HepG2 (cell line): ENCODE data around the gene GLDN. TPM values are rescaled to one million over a fixed set of nuclear protein-coding genes. Genes with fewer than 3 reads are reported as not detected.

ENCODE experiments used
- AHDC1 ChIP-seq: sonication (generic); formaldehyde crosslinking; IDR thresholded peaks from 2 replicates; pipeline ENCODE4 v1.5.1; 2020; ENCODE audit warnings: mild to moderate bottlenecking, missing genetic modification reagents, borderline replicate concordance
- ARID4A ChIP-seq: sonication (generic); formaldehyde crosslinking; IDR thresholded peaks from 2 replicates; pipeline ENCODE4 v1.5.0; 2020; ENCODE audit warnings: mild to moderate bottlenecking, missing genetic modification reagents, borderline replicate concordance
- HOXA5 ChIP-seq: sonication (generic); formaldehyde crosslinking; IDR thresholded peaks from 2 replicates; pipeline ENCODE4 v1.4.0; 2020; ENCODE audit warnings: missing genetic modification reagents
- JUN ChIP-seq: sonication (generic); formaldehyde crosslinking; IDR thresholded peaks from 2 replicates; pipeline ENCODE4 v1.4.0; 2020; ENCODE audit warnings: mild to moderate bottlenecking, missing genetic modification reagents
- KDM2A ChIP-seq: sonication (generic); formaldehyde crosslinking; IDR thresholded peaks from 2 replicates; pipeline ENCODE4 v1.4.0; 2020; ENCODE audit warnings: low read depth, missing genetic modification reagents, borderline replicate concordance
- LCORL ChIP-seq, 2 experiments: fragments of 450-650 bp in 1 of 2; sonication (generic) in 1 of 2; formaldehyde crosslinking in 1 of 2; IDR thresholded peaks; 2 replicates each; pipeline versions ENCODE4 v1.5.0 to v1.6.1; 2017 to 2020; ENCODE audit warnings: antibody characterized with exemption in 1 of 2, missing genetic modification reagents in 1 of 2
- SETDB1 ChIP-seq: sonication (generic); formaldehyde crosslinking; IDR thresholded peaks from 2 replicates; pipeline ENCODE4 v1.5.1; 2020; ENCODE audit warnings: missing genetic modification reagents, mild to moderate bottlenecking, borderline replicate concordance
- SMC3 ChIP-seq: IDR thresholded peaks from 2 replicates; pipeline ENCODE4 v1.6.1; 2011; ENCODE audit warnings: low read length, improper control_type of control experiment
- SNAPC2 ChIP-seq: sonication (generic); formaldehyde crosslinking; IDR thresholded peaks from 2 replicates; pipeline ENCODE4 v1.8.1; 2022; ENCODE audit warnings: mild to moderate bottlenecking, missing genetic modification reagents
- SRSF4 ChIP-seq: fragments of 200-400 bp; formaldehyde crosslinking; IDR thresholded peaks from one replicate; pipeline ENCODE4 v1.6.1; 2018; ENCODE audit warnings: mild to moderate bottlenecking, low read depth, low read length, moderate library complexity; ENCODE audit not compliant: poor library complexity, severe bottlenecking
- YEATS4 ChIP-seq: sonication (generic); formaldehyde crosslinking; IDR thresholded peaks from 2 replicates; pipeline ENCODE4 v1.4.0; 2020; ENCODE audit warnings: missing genetic modification reagents, borderline replicate concordance
- ZBTB3 ChIP-seq: sonication (generic); formaldehyde crosslinking; IDR thresholded peaks from 2 replicates; pipeline ENCODE4 v1.4.0; 2020; ENCODE audit warnings: low read depth, mild to moderate bottlenecking, moderate library complexity, missing genetic modification reagents, borderline replicate concordance
- ZNF567 ChIP-seq: sonication (generic); formaldehyde crosslinking; IDR thresholded peaks from 2 replicates; pipeline ENCODE4 v1.8.1; 2023; ENCODE audit warnings: mild to moderate bottlenecking, missing genetic modification reagents, borderline replicate concordance
- ZNF883 ChIP-seq: sonication (generic); formaldehyde crosslinking; IDR thresholded peaks from 2 replicates; pipeline ENCODE4 v1.5.1; 2020; ENCODE audit warnings: mild to moderate bottlenecking, missing genetic modification reagents; ENCODE audit errors: not compliant biosample characterization
- polyA plus RNA-seq, 8 experiments: library from polyadenylated mRNA; depleted of rRNA in 3 of 8; stranded (reverse) in 7 of 8; unstranded in 1 of 8; fragments of >200 nt; fragmentation: Illumina TruSeq in 4 of 8; extraction: Trizol in 4 of 8; gene quantifications; 2 replicates each; pipeline versions ENCODE4 v1.2.1 to v1.2.3, GENCODE V29; 2011 to 2016; ENCODE audit warnings: low read depth in 4 of 8, missing spikeins in 1 of 8, mixed read lengths in 1 of 8; ENCODE audit not compliant: insufficient read depth in 1 of 8
- total RNA-seq, 5 experiments: library from RNA; depleted of rRNA; stranded (reverse); fragments of >200 nt; fragmentation: Illumina TruSeq; extraction: Trizol; gene quantifications; 2 replicates each; pipeline ENCODE4 v1.2.3, GENCODE V29; 2016; ENCODE audit warnings: low read depth in 1 of 5
- TF ChIP-seq, protein P1 (sequence below): sonication (generic); formaldehyde crosslinking; IDR thresholded peaks from 2 replicates; pipeline ENCODE4 v1.4.0; 2020; ENCODE audit warnings: mild to moderate bottlenecking, missing genetic modification reagents
- TF ChIP-seq, protein P2 (sequence below): sonication (generic); formaldehyde crosslinking; IDR thresholded peaks from 2 replicates; pipeline ENCODE4 v1.5.0; 2020; ENCODE audit warnings: mild to moderate bottlenecking, missing genetic modification reagents, moderate library complexity

Gene GLDN
- total and polyA plus RNA-seq, 2 of the 13 experiments (the other 11 are each of a cell fraction or from before 2014, with no cell fraction given): 0.86 to 1.0 TPM

- no peak for TF ChIP-seq ARID4A
- no peak for TF ChIP-seq AHDC1 (CRISPR knock-in tag)
- TF ChIP-seq HOXA5 (CRISPR knock-in tag): no peak
- TF ChIP-seq LCORL (IDR thresholded peaks at IDR 0.05): no peak
- no peak for TF ChIP-seq LCORL (CRISPR knock-in tag; IDR thresholded peaks at IDR 0.05)
- no peak for TF ChIP-seq SNAPC2 (CRISPR knock-in tag)
- TF ChIP-seq, protein P1, sequence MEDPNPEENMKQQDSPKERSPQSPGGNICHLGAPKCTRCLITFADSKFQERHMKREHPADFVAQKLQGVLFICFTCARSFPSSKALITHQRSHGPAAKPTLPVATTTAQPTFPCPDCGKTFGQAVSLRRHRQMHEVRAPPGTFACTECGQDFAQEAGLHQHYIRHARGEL (CRISPR knock-in tag): no peak
- no peak for TF ChIP-seq ZBTB3
- no peak for TF ChIP-seq YEATS4
- TF ChIP-seq, protein P2, sequence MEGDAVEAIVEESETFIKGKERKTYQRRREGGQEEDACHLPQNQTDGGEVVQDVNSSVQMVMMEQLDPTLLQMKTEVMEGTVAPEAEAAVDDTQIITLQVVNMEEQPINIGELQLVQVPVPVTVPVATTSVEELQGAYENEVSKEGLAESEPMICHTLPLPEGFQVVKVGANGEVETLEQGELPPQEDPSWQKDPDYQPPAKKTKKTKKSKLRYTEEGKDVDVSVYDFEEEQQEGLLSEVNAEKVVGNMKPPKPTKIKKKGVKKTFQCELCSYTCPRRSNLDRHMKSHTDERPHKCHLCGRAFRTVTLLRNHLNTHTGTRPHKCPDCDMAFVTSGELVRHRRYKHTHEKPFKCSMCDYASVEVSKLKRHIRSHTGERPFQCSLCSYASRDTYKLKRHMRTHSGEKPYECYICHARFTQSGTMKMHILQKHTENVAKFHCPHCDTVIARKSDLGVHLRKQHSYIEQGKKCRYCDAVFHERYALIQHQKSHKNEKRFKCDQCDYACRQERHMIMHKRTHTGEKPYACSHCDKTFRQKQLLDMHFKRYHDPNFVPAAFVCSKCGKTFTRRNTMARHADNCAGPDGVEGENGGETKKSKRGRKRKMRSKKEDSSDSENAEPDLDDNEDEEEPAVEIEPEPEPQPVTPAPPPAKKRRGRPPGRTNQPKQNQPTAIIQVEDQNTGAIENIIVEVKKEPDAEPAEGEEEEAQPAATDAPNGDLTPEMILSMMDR (CRISPR knock-in tag): peak; percentile 54
- no peak for TF ChIP-seq SETDB1 (CRISPR knock-in tag)
- TF ChIP-seq ZNF567 (CRISPR knock-in tag): no peak
- no peak for TF ChIP-seq SRSF4
- no peak for TF ChIP-seq ZNF883
- TF ChIP-seq JUN (CRISPR knock-in tag): no peak
- peak; percentile 70 for TF ChIP-seq SMC3
- no peak for TF ChIP-seq KDM2A (CRISPR knock-in tag)
Measured at GRCh38 chr15:51382787-51383186, 41.3 kb downstream of the GLDN start (continued).
